GM18867 (cell line): ENCODE data around the gene GPR3.
A peak's percentile ranks its signal among the peaks of the same experiment; 100 is the strongest.

Experiments
- ATAC-seq: cut with Tn5 transposase; IDR thresholded peaks from one replicate; pipeline ENCODE4 v1.9.1; 2021; ENCODE audit warnings: mild to moderate bottlenecking, moderate library complexity; ENCODE audit not compliant: unreplicated experiment

GPR3 gene

GRCh38 chr1:27358038-27358927 lies 34.1 kb upstream of the GPR3 start:
- ATAC-seq: no peak

GRCh38 chr1:27358928-27359313 lies 33.5 kb upstream of the GPR3 start:
- ATAC-seq: no peak

- no peak for ATAC-seq
These were observed 32.6 kb upstream of the GPR3 start for GRCh38 chr1:27359822-27360158.

- ATAC-seq: no peak
These were observed 32.0 kb upstream of the GPR3 start for GRCh38 chr1:27360159-27361043.

GRCh38 chr1:27361044-27361402 lies 31.4 kb upstream of the GPR3 start:
- no peak for ATAC-seq

GRCh38 chr1:27361553-27361952 lies 30.9 kb upstream of the GPR3 start:
- ATAC-seq: no peak

- ATAC-seq: no peak
These were observed 28.4 kb upstream of the GPR3 start for GRCh38 chr1:27363766-27364695.

GRCh38 chr1:27364696-27365371 lies 27.6 kb upstream of the GPR3 start:
- no peak for ATAC-seq

GRCh38 chr1:27365372-27366112 lies 26.9 kb upstream of the GPR3 start:
- peak; percentile 38 for ATAC-seq

- ATAC-seq: peak; percentile 33
These were observed 26.4 kb upstream of the GPR3 start for GRCh38 chr1:27366113-27366410.

GRCh38 chr1:27366411-27367159 lies 25.8 kb upstream of the GPR3 start, which contains the start of gene MAP3K6:
Gene MAP3K6, minus strand, starts transcription at chr1:27366961. Its CDS starts 364 bp downstream, at chr1:27366597.
- ATAC-seq: peak; percentile 33

GRCh38 chr1:27367160-27367650 lies 25.2 kb upstream of the GPR3 start:
- ATAC-seq: no peak

- ATAC-seq: no peak
These were observed 23.4 kb upstream of the GPR3 start for GRCh38 chr1:27368869-27369582.

GRCh38 chr1:27372022-27372807 lies 20.2 kb upstream of the GPR3 start:
- no peak for ATAC-seq

- ATAC-seq: no peak
These were observed 19.4 kb upstream of the GPR3 start for GRCh38 chr1:27372808-27373690.

GRCh38 chr1:27374362-27375086 lies 17.9 kb upstream of the GPR3 start, which contains the start of gene FCN3:
Gene FCN3, minus strand, starts transcription at chr1:27374824. Its CDS starts 6 bp downstream, at chr1:27374818.
- no peak for ATAC-seq
